ENCODE data around the gene CAPN6. TPM values are rescaled to one million over a fixed set of nuclear protein-coding genes. Genes with fewer than 3 reads are reported as not detected.

Gene CAPN6
- total RNA-seq, 1 donor from 2014 or later: 0.70 TPM

GRCh38 chrX:111207851-111208250 is 62.4 kb downstream of the CAPN6 start:
- no peak for DNase-seq (ENCODE audit: low read depth)

DNA sequence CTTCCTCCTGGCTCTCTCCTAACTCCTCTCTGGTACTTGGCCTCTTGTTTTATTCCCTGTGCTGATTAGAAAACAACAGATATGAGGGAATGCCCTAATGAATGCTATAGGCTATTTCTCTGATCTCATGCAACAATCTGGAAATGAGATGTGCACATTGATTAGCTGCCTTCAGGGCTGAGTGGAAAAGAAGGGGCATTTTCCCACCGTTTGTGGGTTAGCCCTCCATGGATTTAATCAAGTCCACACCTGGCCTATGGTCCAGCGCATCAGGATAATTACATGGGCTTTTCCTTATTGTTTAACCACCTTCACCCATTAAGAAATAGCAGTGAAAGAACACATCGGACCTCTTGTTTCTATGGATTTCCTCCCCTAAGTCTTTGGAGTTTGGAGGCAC is 70.0 kb downstream of the CAPN6 start:
- DNase-seq (ENCODE audit: low read depth): no peak

DNA sequence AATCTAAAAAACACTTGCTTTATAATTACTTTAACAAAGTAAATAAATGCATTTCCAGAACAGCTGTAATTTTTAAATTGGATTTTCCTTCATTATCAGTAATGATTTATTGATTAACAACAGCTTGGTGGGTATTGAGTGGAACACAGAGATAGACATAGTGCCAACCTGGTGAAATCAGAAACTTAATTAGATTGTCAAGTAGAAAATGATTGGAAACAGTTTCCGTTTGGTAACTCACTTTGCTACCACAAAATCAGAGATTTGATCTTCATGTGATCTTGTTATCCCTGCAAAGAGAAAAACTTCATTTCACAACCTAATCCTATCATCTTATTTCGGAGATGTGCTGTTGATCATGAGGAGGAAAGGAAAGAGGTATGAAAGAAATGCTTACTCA is 70.8 kb downstream of the CAPN6 start:
- DNase-seq (ENCODE audit: low read depth): no peak

Other genes with a start within 250 kb of the CAPN6 start
- gene PAK3, start 174.3 kb downstream of the CAPN6 start, total RNA-seq: not detected in 2 replicates
- gene DCX, start 141.7 kb upstream of the CAPN6 start, total RNA-seq: not detected in 2 replicates
- not detected in 2 replicates for gene SERTM2, start 241.2 kb upstream of the CAPN6 start, total RNA-seq